Ovary (tissue), 3 donors: ENCODE results near the gene RHBDD3.

Experiments used
- POLR2A ChIP-seq: fragments of 450-650 bp; IDR thresholded peaks from one replicate; pipeline ENCODE4 v1.6.1; 2017; ENCODE audit warnings: antibody characterized with exemption, mild to moderate bottlenecking, moderate library complexity
- TF ChIP-seq, protein P1 (sequence below), 3 donors: fragments of 450-650 bp in 2 of 3; fragments of 200-600 bp in 1 of 3; IDR thresholded peaks; one replicate each; pipeline versions ENCODE4 v1.5.1 to v1.8.0; 2016 to 2022; ENCODE audit warnings: antibody characterized with exemption in 3 of 3, mild to moderate bottlenecking in 1 of 3
- donor health status: DM: no; HTN: no; CAD: no.

DNA sequence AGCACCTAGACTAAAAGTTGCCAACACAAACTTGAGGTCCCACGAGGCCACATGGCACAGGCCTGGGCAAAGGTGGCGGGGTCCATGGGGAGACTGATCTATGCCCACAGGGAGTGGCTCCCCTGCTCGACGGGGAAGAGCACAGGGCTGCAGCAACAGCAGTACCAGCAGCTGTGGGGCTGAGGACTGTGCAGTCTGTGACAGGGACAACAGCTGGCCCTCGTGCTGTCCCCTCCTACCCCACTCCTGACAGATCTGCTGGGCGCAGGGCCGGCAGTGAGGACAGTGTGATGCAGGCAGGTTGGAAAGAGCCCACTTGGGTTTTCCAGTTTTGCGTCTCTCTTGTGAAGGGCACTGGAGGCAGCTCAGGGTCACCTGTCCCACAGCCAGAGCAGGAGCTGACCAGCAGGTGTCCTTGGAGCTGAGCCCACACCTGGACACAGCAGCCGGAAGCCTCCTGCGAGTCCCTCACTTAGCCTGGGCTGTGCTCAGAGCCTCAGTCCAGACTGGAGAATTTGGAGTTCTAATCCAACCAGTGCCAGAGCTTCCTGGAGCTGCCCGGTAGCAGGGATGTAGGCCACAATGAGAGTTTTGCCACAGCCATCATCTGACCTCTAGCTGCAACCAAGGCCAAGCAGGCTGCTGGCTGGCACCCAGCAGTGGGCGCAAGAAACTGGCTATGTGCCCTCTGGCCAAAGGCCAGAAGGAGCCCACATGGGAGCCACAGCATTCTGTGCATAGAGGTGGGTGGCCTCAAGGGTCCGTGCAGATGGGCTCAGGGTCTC is 35.1 kb upstream of the RHBDD3 start:
- no peak for TF ChIP-seq POLR2A
- TF ChIP-seq, protein P1, sequence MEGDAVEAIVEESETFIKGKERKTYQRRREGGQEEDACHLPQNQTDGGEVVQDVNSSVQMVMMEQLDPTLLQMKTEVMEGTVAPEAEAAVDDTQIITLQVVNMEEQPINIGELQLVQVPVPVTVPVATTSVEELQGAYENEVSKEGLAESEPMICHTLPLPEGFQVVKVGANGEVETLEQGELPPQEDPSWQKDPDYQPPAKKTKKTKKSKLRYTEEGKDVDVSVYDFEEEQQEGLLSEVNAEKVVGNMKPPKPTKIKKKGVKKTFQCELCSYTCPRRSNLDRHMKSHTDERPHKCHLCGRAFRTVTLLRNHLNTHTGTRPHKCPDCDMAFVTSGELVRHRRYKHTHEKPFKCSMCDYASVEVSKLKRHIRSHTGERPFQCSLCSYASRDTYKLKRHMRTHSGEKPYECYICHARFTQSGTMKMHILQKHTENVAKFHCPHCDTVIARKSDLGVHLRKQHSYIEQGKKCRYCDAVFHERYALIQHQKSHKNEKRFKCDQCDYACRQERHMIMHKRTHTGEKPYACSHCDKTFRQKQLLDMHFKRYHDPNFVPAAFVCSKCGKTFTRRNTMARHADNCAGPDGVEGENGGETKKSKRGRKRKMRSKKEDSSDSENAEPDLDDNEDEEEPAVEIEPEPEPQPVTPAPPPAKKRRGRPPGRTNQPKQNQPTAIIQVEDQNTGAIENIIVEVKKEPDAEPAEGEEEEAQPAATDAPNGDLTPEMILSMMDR (IDR thresholded peaks at IDR 0.05): no peak
